CD14-positive monocyte (primary cell): ENCODE measurements around the gene HS6ST3. TPM values are rescaled to one million over a fixed set of nuclear protein-coding genes. Genes with fewer than 3 reads are reported as not detected.
"Not testable (repeated sequence)": the region's sequence is repeated elsewhere in the genome, so short reads cannot be mapped to it uniquely, and the experiment has no call there.

Source experiments
- DNase-seq, 3 donors: peaks; one replicate each; pipeline ENCODE4 v3.0.0-alpha.2; 2011 to 2022
- H2AFZ ChIP-seq: 2 replicates; pipeline ENCODE4 v1.6.0; 2012; ENCODE audit warnings: mild to moderate bottlenecking, low read depth, low read length, inconsistent platforms; ENCODE audit not compliant: insufficient read depth, poor library complexity, severe bottlenecking
- H3K27ac ChIP-seq, 2 donors: 1 replicate in 1 of 2; 2 replicates in 1 of 2; pipeline ENCODE4 v1.5.1; 2012 to 2013; ENCODE audit warnings: low read length in 2 of 2, control low read depth in 1 of 2, inconsistent platforms in 1 of 2, low read depth in 1 of 2, mild to moderate bottlenecking in 1 of 2
- H3K27me3 ChIP-seq, 2 donors: one replicate each; pipeline versions ENCODE4 v1.6.0 to v1.6.1; 2011 to 2013; ENCODE audit warnings: low read length in 2 of 2; ENCODE audit not compliant: control insufficient read depth in 2 of 2, insufficient read depth in 2 of 2
- H3K36me3 ChIP-seq, 2 donors: replicated peaks in 1 of 2; 1 replicate in 1 of 2; 2 replicates in 1 of 2; pipeline versions ENCODE4 v1.5.1 to v1.6.1; 2012 to 2013; ENCODE audit warnings: low read length in 2 of 2, control low read depth in 1 of 2, inconsistent platforms in 1 of 2, mild to moderate bottlenecking in 1 of 2; ENCODE audit not compliant: insufficient read depth in 2 of 2, control insufficient read depth in 1 of 2
- H3K4me1 ChIP-seq, 2 donors: 1 replicate in 1 of 2; 2 replicates in 1 of 2; pipeline versions ENCODE4 v1.5.1 to v1.6.1; 2012 to 2013; ENCODE audit warnings: low read length in 2 of 2, control low read depth in 1 of 2, inconsistent platforms in 1 of 2, mild to moderate bottlenecking in 1 of 2, moderate library complexity in 1 of 2; ENCODE audit not compliant: insufficient read depth in 2 of 2, control insufficient read depth in 1 of 2
- H3K4me2 ChIP-seq: replicated peaks from 2 replicates; pipeline ENCODE3; 2012; ENCODE audit warnings: low read length, moderate library complexity, mild to moderate bottlenecking; ENCODE audit not compliant: poor library complexity, severe bottlenecking; ENCODE audit errors: extremely low read depth
- H3K4me3 ChIP-seq, 3 experiments: fragments of 200-600 bp in 1 of 3; sonication (generic) in 1 of 3; replicated peaks in 1 of 3; 1 replicate in 2 of 3; 2 replicates in 1 of 3; pipeline ENCODE4 v1.5.1; 2011 to 2013; ENCODE audit warnings: low read length in 3 of 3, mild to moderate bottlenecking in 3 of 3, control low read depth in 2 of 3, low read depth in 2 of 3, inconsistent platforms in 1 of 3, moderate library complexity in 1 of 3
- H3K79me2 ChIP-seq: 2 replicates; pipeline ENCODE4 v1.6.0; 2012; ENCODE audit warnings: mild to moderate bottlenecking, control low read depth, inconsistent platforms, low read length, moderate library complexity; ENCODE audit not compliant: insufficient read depth
- H3K9ac ChIP-seq: 2 replicates; pipeline ENCODE4 v1.6.0; 2017; ENCODE audit warnings: low read length, mild to moderate bottlenecking; ENCODE audit not compliant: insufficient read depth, poor library complexity, severe bottlenecking
- H3K9me3 ChIP-seq, 2 donors: replicated peaks in 1 of 2; 1 replicate in 1 of 2; 2 replicates in 1 of 2; pipeline versions ENCODE4 v1.5.1 to v1.6.1; 2012 to 2013; ENCODE audit warnings: low read length in 2 of 2, control low read depth in 1 of 2; ENCODE audit not compliant: control insufficient read depth in 1 of 2, insufficient read depth in 1 of 2
- H4K20me1 ChIP-seq: 2 replicates; pipeline ENCODE4 v1.6.0; 2012; ENCODE audit warnings: mild to moderate bottlenecking, low read length, control low read depth, moderate library complexity; ENCODE audit not compliant: insufficient read depth
- H3K27ac Mint-ChIP-seq, 7 donors: one replicate each; pipeline ENCODE4 v1.8.0; 2020; ENCODE audit warnings: mild to moderate bottlenecking in 7 of 7, mixed read lengths in 7 of 7, moderate library complexity in 6 of 7, inconsistent platforms in 2 of 7
- H3K27me3 Mint-ChIP-seq, 3 donors: one replicate each; pipeline ENCODE4 v1.8.0; 2021 to 2022; ENCODE audit warnings: low read depth in 3 of 3, mild to moderate bottlenecking in 3 of 3, mixed read lengths in 3 of 3, moderate library complexity in 3 of 3, inconsistent platforms in 1 of 3
- H3K36me3 Mint-ChIP-seq, 2 donors: one replicate each; pipeline ENCODE4 v1.8.0; 2020; ENCODE audit warnings: mixed read lengths in 2 of 2, inconsistent platforms in 1 of 2, mild to moderate bottlenecking in 1 of 2
- H3K4me1 Mint-ChIP-seq: one replicate; pipeline ENCODE4 v1.8.0; 2020; ENCODE audit warnings: mild to moderate bottlenecking, mixed read lengths
- H3K4me3 Mint-ChIP-seq, 2 donors: one replicate each; pipeline ENCODE4 v1.8.0; 2020; ENCODE audit warnings: mild to moderate bottlenecking in 2 of 2, mixed read lengths in 2 of 2, moderate library complexity in 1 of 2
- H3K9me3 Mint-ChIP-seq, 7 donors: one replicate each; pipeline ENCODE4 v1.8.0; 2020 to 2022; ENCODE audit warnings: mixed read lengths in 7 of 7, mild to moderate bottlenecking in 6 of 7, moderate library complexity in 6 of 7, inconsistent platforms in 2 of 7
- CTCF ChIP-seq: fragments of 200-600 bp; IDR thresholded peaks from one replicate; pipeline ENCODE4 v1.8.0; 2022; ENCODE audit warnings: antibody characterized with exemption, mild to moderate bottlenecking
- WGBS: methylation state at CpG from one replicate; pipeline ENCODE4 v1.1.5; 2013; ENCODE audit warnings: missing lambda C conversion rate; ENCODE audit not compliant: insufficient coverage; 5-methylcytosine and 5-hydroxymethylcytosine counted together
- intact Hi-C, 2 donors: fragments of 100-400 bp; cut with micrococcal nuclease; formaldehyde crosslinking; loops; one replicate each; pipeline versions ENCODE4 v1.15.0 to v1.15.1; 2023
- polyA plus RNA-seq, 3 donors: library from polyadenylated mRNA; depleted of rRNA in 1 of 3; unstranded in 2 of 3; stranded (reverse) in 1 of 3; fragments of 300-500 nt in 2 of 3; fragments of >200 nt in 1 of 3; fragmentation: Illumina TruSeq in 2 of 3; gene quantifications; 1 replicate in 2 of 3; 2 replicates in 1 of 3; pipeline ENCODE4 v1.2.3, GENCODE V29; 2012 to 2021

HS6ST3 gene
- polyA plus RNA-seq, 3 donors = not detected

DNA sequence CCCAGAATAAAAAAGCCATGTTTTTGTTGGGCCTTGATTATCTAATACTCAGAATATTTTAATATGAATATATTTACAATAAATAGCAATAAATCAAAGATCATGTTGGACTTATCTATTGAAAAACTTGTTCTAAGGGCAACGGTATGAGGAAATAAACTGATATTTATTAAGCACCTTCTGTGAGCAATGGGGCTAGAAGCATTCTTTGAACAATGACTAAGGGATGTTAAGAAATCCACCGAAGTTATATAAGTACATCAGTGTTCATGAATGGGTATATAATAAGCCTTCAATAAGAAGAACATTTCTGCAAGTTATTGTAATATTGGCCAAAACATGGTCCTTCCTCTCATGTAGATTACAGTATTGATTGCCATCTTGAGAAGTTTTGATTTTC is 682.5 kb downstream of the HS6ST3 start:
- H3K4me3 Mint-ChIP-seq = no peak overlapping the region
- H3K9me3 Mint-ChIP-seq = peaks cover 0 to 8% (median 4%) of the 10 kb centered on the region in 7 donors
- no peaks in the 10 kb centered on the region for H3K36me3 ChIP-seq
- no peaks in the 10 kb centered on the region for H3K27me3 ChIP-seq
- no peaks in the 10 kb centered on the region for H3K4me1 Mint-ChIP-seq
- H3K27ac ChIP-seq = no peak overlapping the region
- H3K4me3 ChIP-seq = no peak overlapping the region
- H2AFZ ChIP-seq = no peak overlapping the region
- intact Hi-C loops = no loop called here
- no peak overlapping the region for H3K27ac Mint-ChIP-seq
- no peaks in the 10 kb centered on the region for H3K79me2 ChIP-seq
- H3K36me3 Mint-ChIP-seq = no peaks in the 10 kb centered on the region
- no peak overlapping the region for H3K4me2 ChIP-seq
- H3K27me3 Mint-ChIP-seq = peaks cover 0 to 1% (median 0%) of the 10 kb centered on the region in 3 donors
- no peaks in the 10 kb centered on the region for H3K9me3 ChIP-seq
- TF ChIP-seq CTCF = no peak
- no peaks in the 10 kb centered on the region for H4K20me1 ChIP-seq
- H3K4me1 ChIP-seq = no peaks in the 10 kb centered on the region
- DNase-seq = no peak
- no CpG with 5 or more reads among the region's 2 CpGs for WGBS
- H3K9ac ChIP-seq = no peak overlapping the region

DNA sequence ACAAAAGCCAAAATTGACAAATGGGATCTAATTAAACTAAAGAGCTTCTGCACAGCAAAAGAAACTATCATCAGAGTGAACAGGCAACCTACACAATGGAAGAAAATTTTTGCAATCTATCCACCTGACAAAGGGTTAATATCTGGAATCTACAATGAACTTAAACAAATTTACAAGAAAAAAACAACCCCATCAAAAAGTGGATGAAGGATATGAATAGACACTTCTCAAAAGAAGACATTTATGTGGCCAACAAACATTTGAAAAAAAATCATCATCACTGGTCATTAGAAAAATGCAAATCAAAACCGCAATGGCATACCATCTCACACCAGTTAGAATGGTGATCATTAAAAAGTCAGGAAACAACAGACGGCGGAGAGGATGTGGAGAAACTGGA is 688.4 kb downstream of the HS6ST3 start:
- DNase-seq, H4K20me1 ChIP-seq, H2AFZ ChIP-seq, H3K36me3 Mint-ChIP-seq, H3K9ac ChIP-seq, H3K4me3 Mint-ChIP-seq, H3K27ac ChIP-seq, intact Hi-C loops, H3K4me1 Mint-ChIP-seq, H3K27me3 ChIP-seq, H3K36me3 ChIP-seq, H3K4me1 ChIP-seq, H3K27me3 Mint-ChIP-seq, H3K9me3 ChIP-seq, H3K4me2 ChIP-seq, H3K79me2 ChIP-seq, H3K4me3 ChIP-seq: not testable (repeated sequence)
- Mint-ChIP-seq H3K9me3 (peaks cover 2 to 19% (median 6%) of the 10 kb centered on the region in 7 donors), H3K27ac (peak overlapping the region in 1 of 7 donors; percentile 7)
- no CpG with 5 or more reads among the region's 3 CpGs for WGBS
